ENCODE results near the gene DLEU7. TPM values are rescaled to one million over a fixed set of nuclear protein-coding genes. Genes with fewer than 3 reads are reported as not detected.

The DLEU7 gene
- total RNA-seq, 2 donors from 2014 or later, result 0.19 to 0.79 TPM

DNA sequence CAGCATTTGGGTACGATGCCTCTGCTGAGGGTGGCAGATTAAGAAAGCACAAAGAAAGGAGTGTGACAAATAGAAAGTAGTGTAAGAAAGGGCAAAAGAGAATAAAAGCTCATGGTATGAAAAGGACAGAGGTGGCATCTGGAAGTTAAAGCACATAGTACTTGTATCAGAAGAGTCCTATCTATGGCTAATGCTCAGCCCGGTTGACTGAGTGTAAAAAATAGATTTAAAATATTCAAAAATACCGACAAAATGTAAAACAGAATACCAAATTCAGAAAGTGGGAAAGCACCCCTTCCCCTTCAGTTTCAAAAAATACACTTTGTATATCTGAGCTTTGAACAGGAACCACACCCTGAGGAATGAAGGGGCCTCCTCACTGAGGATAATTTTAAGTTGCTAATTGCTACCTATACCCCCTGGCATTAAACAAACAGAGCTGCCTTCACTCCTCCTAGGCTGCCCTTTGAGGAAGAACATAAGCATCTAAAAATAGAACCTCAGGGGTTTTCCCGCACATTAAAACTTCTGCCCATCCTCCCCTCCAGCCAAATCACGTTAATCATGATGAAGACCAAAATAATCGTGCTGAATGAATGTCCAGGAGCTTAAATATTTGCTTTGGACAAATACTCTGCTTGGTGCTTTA lies 43.3 kb downstream of the DLEU7 start:
- DNase-seq (ENCODE audit: low spot score), result no peak
- intact Hi-C loops (cut with DNase I), result no loop called here

DNA sequence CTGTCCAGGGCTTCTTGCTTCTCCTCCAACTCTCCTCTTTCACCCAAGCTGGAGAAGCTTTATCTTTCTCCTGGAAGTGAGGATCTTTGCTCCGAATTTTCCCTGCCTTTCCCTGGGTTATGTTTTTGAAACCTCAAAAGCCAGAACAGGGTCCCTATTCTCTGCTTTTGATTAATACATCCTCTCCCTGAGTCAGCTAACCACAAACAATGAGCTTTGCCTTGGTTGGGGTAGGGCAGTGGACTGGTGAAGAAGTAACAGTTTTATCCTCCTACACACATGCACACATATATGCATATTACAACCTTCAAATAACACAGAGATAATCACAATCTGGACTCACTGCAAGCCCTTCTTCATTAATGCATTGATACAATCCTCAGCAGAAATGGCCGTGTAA lies 44.6 kb downstream of the DLEU7 start:
- intact Hi-C loops (cut with DNase I), result loop anchor here in 1 of 2 donors (10.0 kb wide), 1 partner anchor 814 kb away; no protein-coding TSS in a partner anchor
- DNase-seq (ENCODE audit: low spot score), result no peak

DNA sequence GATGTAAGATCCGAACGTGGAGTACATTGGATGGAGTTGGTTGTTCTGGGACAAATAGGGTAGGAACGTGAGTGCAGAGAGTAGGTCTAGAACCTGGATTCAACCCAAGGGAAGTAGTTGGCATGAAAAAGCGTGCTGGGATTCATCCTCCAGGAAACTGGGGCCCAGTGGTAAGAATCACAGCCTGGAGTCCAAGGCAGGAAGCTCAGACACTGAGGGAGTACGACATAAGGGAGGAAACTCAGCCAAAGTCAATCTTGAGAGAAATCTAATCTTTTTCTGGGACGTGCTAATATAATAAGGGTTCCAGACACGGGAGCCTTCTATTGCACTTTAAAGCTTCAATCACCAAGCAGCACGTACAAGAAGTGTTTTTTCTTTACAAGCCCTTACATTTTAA lies 46.4 kb downstream of the DLEU7 start:
- intact Hi-C loops (cut with DNase I), result loop anchor here in 1 of 2 donors (10.0 kb wide), 1 partner anchor 812 kb away; no protein-coding TSS in a partner anchor
- no peak for DNase-seq (ENCODE audit: low spot score)

DNA sequence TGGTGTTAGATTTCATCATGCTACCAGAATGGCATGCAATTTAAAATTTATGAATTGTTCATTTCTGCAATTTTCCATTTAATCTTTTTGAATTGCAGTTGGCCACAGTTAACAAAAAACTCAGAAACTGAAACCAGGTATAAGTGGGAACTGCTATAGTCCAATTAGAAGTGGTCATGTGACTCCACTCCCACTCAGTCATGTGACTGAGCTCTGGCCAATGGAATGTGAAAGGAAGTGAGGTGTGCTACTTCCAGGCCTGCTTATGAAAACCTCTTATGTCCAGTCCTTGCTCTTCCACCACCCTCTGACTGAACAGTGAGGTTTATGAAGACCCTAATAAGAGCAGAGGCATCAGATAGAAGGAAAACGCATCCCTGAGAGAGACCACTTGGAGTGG lies 47.0 kb downstream of the DLEU7 start:
- DNase-seq (ENCODE audit: low spot score), result no peak
- intact Hi-C loops (cut with DNase I), result loop anchor here in 1 of 2 donors (10.0 kb wide), 1 partner anchor 812 kb away; no protein-coding TSS in a partner anchor

DNA sequence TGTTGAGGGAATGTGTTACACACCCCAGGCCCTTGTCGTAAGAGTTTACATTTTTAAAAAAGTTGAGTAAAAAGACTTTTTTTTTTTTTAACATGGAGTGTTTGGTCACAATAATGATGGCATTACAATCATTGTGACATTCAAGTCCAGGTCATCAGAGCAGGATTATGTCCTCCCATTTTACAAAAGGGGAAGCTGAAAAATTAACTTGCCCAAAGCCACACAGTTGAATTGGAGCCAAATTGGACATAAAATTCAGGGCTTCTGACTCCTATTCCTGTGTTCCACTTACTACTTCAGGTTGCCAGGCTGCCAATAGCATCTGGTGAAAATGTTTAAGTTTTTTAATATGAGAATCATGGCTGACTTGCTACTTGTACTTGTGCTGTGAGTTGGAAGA lies 49.3 kb downstream of the DLEU7 start:
- intact Hi-C loops (cut with DNase I), result loop anchor here in 1 of 2 donors (10.0 kb wide), 1 partner anchor 809 kb away; no protein-coding TSS in a partner anchor
- no peak for DNase-seq (ENCODE audit: low spot score)

DNA sequence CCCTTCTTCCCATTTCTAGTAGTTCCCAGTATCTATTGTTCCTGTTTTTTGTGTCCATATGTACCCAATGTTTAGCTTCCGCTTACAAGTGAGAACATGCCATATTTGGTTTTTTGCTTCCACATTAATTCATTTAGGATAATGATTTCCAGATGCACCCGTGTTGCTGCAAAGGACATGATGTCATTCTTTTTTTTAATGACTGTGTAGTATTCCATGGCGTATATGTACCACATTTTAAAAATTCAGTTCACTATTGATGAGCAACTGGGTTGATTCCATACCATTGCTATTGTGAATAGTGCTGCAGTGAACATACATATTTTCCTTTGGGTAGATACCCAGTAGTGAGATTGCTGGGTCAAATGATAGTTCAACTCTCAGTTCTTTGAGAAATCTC lies 50.5 kb downstream of the DLEU7 start:
- no peak for DNase-seq (ENCODE audit: low spot score)
- intact Hi-C loops (cut with DNase I), result loop anchor here in 1 of 2 donors (10.0 kb wide), 1 partner anchor 808 kb away; no protein-coding TSS in a partner anchor

DNA sequence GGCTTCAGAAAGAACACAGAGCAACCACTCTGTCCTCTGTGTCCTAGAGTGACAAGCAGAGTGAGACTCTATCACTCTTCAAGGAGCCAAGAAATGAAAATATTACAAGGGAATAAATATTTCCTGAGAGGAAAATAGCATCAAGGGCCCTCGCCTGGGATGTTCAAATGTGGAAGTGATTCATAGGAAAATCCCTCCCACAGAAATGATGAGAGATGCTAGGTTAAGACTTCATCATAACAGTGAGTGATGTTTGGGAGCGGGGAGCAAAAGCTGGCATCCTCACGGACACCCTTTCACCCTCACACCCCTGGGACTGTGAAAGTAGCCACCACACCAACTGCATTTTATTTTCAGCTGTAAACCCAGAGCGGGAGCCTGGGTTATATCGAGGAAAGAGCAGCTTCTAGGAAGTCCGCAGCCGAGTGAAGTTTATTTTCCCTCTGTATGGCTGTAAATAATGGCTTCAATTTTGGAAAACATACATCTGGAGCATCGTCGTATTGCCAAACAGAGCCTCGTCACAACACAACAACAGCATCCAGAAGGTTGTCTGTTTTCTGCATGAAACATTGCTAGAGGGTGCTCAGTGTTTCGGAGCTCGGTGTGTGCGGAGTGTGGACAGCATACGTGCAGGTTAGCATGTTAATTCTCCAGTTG lies 54.8 kb downstream of the DLEU7 start:
- no peak for DNase-seq (ENCODE audit: low spot score)
- intact Hi-C loops (cut with DNase I), result no loop called here

DNA sequence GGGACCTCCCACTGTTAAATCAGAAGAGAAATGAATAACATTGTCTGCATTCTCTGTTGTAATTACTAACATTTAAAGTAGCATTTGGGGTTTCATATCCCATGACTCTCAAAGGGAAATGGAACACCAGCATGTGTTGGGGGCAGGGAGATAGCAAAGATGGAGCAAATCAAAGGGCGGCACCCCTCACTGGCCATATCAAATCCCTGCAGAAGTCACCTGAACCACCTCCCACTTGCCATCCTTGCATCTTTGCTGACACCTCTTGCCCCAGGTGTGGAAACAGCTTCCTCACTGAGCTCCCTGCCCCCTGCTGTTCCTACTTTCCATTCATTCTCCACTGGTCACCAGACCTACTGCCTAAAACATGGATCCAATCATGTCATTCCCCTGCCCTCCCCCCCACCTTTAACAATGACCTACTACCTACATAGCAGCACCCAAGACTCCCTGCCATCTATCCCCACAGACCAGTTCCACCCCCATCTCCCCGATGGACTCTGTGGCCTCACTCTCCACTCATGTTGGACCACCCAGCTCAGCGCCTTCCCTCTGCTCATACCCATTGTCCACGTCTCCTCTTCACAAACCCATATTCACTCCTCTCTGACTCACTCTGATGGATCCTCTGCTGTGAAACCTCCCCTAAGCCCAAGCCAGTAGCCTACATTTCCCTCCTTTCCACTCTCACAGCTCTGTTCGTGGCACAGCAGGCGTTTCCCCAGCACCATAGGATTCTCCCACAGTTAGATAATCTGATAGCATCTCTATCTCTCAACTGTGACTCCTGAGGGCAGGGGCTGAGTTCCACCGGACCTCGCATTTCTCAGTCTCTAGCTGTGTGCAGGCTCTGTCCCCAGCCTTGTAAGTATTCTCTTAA lies 55.9 kb downstream of the DLEU7 start:
- no peak for DNase-seq (ENCODE audit: low spot score)
- intact Hi-C loops (cut with DNase I), result no loop called here

DNA sequence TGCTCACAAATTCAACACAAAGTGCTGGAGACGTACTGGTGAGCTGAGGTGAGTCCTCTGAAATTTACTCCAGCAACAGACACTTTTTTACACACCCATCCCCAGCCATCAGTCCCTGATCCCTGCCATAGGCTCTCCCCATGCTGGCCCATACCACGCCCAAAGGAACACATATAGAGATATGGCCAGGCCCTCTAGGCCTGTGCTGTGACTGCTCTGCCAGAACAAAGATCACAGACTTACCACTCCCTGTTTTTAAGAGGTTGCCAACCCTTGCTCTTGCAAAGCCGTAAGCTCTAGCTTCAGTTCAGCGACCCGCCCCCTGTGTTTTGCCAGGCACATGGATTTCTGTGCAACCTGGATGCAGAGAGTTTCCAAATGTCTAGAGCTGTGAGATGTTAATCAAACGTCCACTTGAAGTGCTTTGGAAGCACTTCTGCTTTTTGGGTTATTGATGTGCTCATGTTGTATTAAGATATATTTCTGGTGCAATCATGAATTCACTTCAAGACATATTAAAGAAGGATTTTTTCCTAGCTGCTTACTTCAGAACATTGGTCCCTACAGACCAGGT lies 59.7 kb downstream of the DLEU7 start:
- intact Hi-C loops (cut with DNase I), result no loop called here
- no peak for DNase-seq (ENCODE audit: low spot score)

DNA sequence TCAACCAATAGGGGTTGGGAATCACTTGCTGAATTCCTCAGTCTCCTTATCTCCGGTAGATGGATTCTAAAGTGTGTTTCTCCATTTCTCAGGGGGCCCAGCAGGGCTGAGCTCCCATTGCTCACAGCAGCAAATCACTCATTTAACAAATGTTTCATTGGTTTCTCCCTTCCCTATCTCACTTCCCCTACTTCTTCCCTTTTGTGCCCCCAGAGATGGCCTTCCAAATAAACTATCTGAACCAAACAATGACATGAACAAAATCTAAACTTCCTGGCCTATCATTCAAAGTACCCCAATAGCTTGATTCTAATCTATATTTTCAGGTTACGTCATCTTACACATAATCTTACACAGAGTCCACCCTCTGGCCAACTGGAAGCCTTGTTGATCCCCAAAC lies 60.4 kb downstream of the DLEU7 start:
- DNase-seq (ENCODE audit: low spot score), result no peak
- intact Hi-C loops (cut with DNase I), result no loop called here

DNA sequence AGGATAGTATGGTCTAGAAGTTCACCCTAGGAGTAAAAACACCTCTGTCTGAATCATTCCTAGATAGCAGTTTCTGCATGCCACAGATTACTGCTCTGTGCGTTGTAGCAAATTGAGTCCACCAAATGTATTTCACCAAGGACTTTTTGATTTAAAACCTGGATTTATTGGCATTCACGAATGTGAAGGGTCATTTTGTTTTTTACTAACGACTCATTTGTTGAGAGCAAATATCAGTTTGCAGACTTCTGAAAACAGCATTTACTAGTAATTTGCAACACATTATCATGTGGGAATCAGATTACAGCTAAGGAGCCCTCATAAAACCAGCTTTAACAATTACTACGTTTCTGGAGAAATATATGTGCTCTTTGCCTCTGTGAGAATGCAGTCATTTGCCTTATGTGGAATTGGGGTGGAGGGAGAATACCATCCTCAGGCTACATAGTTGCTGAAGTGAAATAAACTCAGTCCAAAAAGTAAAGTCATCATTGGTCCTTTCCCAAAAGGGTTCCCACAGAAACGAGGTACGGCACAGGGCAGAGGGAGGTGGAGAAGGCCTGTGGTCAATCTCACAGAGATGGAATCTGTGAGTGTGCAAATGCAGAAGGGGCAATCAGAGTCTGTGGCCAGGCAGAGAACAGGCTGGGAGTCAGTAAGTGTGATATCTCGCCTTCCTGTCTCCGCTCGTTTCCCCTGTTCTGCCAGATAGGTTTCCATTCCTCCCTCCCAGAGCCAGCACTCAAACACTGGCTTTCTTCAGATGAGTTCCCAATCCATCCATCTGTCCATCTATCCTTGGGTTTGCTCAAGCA lies 63.1 kb downstream of the DLEU7 start:
- DNase-seq (ENCODE audit: low spot score), result no peak
- intact Hi-C loops (cut with DNase I), result no loop called here

DNA sequence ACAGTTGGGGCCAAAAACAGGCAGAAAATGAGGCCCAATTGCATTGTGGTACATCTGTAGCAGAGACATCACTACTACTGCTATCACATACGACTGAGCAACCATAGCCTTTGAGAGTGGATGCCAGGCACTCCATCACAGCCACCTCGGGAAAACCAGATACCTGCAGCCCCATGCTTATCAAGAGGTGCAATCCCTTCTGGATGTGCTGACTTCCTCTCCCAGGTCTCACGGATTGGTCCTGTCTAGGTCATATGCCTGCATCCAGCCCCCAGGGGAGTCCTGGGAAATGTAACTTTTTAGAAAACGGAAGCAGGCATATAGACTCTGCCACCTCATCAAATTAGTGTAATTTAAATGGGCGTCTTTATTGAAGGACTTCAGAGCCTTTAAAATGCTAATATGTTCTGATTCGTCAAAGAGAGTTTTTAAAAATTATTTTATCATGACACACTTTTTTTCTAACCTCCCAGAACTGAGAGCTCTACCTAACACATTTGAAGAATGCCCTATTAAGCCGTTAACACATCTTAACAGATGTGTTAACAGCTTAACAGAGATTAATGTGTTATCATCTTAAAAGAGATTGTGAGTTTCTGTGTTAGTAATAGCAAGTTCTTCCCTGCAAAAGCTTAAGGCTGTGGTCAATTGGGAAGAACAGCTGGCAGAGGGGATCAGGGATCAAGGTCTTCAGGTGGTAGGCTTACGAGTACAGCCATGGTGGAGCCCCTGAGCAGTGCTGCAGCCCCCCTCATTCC lies 63.9 kb downstream of the DLEU7 start:
- intact Hi-C loops (cut with DNase I), result no loop called here
- DNase-seq (ENCODE audit: low spot score), result no peak

Other genes with a start within 250 kb of the DLEU7 start
- 10 to 100 TPM; 48.5 to 49.1 TPM for gene RNASEH2B, start 66.1 kb upstream of the DLEU7 start, total RNA-seq